ENCODE results near the gene DHX8.

DHX8 gene

DNA sequence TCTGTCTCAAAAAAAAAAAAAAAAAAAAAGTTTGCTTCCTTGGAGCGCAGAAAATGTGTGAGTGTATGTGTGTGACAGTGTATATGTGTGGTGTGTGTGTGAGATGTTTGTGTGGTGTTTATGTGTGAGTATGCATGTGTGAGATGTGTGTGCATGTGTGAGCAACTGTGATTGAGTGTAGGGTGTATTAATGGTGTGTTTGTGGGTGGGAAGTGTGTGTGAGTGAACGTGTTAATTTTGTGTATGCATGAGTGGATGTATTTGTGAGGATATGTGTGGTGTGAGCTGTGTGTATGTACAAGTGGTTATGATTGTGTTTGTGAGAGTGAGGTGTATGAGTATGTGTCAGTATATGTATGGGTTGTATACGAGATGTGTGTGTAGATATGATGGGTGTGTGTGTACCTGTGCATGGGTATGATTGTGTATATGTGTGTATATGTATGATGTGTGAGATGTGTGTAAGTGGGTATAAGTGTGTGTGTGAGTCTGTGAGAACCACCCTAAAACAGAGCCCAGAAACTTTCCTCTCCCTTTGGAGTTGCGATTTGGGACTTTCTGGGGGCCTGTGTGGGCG lies 84.8 kb downstream of the DHX8 start:
- intact Hi-C loops (cut with DNase I), result no loop called here
- DNase-seq, result no peak

DNA sequence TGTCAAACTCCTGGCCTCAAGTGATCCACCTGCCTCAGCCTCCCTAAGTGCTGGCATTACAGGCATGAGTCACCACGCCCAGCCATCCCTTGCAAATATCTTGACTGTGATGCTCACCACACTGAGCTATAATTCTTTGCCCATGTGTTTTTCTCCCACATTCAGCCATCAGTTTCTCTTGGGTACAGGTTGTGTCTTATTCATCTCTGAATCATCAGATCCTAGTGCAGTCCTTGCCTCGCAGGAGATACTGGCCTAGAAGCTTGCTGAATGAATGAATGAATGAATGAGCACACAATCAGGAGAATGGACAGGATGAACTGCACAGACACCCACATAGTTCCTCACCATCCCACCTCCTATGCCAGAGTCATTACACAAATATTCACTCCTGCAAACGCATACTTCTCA lies 86.7 kb downstream of the DHX8 start:
- peak in 7 of 10 donors; percentile 13 to 88 (median 37) for DNase-seq

DNA sequence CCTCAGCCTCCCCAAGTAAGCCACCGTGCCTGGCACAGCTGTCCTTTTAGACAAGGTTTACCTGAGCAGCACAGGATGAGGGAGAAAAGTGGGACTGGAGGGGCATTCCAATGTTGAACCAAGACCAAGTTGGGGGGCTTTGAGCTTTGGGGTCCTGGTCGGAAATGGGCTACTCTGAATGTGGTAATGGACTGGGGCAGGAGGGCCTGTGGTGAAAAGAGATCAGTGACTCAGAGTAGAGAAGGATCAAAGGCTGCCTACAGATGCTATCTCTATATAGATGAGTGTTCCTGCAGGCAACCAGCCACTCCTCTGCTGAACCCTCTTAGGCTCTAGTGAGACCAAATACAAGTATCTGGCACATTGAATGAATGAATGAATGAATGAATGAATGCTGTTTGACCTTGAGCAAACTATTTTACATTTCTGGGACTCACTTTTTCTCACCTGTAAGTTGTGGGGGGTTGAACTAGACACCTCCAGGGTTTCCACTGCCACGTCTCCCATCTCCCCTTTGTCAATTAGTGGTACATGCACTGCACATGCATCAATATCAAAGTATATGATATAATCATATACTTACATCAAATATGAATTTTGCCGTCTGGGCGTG lies 88.7 kb downstream of the DHX8 start:
- peak in 1 of 10 donors; percentile 29 for DNase-seq
- intact Hi-C loops (cut with DNase I), result no loop called here

More for the DNA sequence above, 86.7 kb downstream of the DHX8 start:
- intact Hi-C loops (cut with DNase I), result no loop called here

DNA sequence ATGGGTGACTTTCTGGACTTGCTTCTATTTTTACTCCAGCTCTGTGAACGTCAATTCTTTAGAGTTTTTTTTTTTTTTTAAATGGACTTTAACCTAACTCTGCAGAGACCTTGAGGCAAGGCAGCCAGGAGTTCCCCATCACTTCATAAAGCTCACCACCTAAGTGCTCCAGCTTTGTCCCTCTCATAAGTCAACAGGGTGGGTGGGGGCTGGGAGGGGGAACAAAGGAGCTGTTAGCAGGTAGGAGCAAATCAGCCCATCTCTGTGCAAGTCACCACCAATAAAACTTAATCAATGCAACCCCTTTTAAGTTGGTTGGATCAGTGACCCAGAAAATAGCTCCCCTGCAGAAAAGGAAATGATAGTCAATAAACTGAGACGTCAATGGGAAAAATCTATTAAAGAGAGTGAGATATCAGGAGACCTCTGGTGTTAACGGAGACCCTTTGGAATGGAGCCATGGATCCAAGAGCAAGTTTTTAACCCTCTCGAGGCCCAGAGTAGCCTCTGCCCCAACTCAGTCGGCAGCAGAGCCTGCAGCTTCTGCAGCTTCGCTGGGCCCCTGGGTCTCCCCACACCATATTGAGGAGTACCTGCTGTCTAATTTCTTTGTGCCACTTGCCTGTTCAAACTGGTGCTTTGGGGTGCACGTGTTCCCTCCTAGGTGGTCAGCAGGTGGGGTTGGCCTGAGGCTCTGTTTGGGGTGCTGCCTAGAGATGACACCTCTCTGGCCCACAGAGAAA lies 90.0 kb downstream of the DHX8 start:
- intact Hi-C loops (cut with DNase I), result no loop called here
- no peak for DNase-seq

DNA sequence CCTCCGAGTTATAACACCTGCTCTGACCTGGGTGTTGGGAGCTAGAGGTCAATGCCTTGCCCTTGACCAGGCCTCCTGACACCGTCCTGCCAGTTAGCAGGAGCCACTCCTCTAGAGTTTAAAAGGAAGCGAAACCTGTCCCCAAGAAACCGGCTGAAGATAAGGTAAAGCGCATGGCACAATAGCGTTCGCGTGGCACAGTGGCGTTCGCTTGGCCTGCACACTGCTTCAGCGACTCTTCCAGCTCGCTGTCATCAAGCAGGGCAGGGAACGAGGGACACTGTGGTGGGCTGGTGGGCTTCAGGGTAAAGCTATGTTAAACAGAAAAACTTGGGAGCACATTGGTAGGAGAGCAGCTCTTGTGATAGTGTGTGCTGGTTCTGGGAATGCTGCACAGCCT lies 90.6 kb downstream of the DHX8 start:
- DNase-seq, result no peak
- intact Hi-C loops (cut with DNase I), result no loop called here

- intact Hi-C loops (cut with DNase I), result loop anchor here (5.0 kb wide), 1 partner anchor 187 kb away; no protein-coding TSS in a partner anchor
- no peak for DNase-seq
These were observed 91.2 kb downstream of the DHX8 start for GRCh38 chr17:43574896-43575525.

Measured in posterior cingulate gyrus (tissue), 11 donors.